Activated CD8-positive, alpha-beta memory T cell treated with anti-CD3 and anti-CD28 coated beads for 1 hour (primary cell): ENCODE data around the gene POU2F1.
A peak's percentile ranks its signal among the peaks of the same experiment; 100 is the strongest.

Experiments used
- DNase-seq, 2 donors: peaks; one replicate each; pipeline ENCODE4 v3.0.0-alpha.2; 2020; ENCODE audit warnings: low read depth in 1 of 2; ENCODE audit errors: extremely low read depth in 1 of 2

POU2F1 gene

GRCh38 chr1:167220537-167221125 lies at the start of gene POU2F1:
Gene POU2F1, plus strand, starts transcription at chr1:167220886. Its CDS starts 12 bp downstream, at chr1:167220898.
- peak; percentile 98 to 99 for DNase-seq

- DNase-seq = no peak
These were observed 49.3 kb upstream of the POU2F1 start for GRCh38 chr1:167171286-167171929.

GRCh38 chr1:167173516-167174184 lies 47.0 kb upstream of the POU2F1 start:
- DNase-seq = no peak

GRCh38 chr1:167175901-167176300 lies 44.8 kb upstream of the POU2F1 start:
- DNase-seq = no peak

DNA sequence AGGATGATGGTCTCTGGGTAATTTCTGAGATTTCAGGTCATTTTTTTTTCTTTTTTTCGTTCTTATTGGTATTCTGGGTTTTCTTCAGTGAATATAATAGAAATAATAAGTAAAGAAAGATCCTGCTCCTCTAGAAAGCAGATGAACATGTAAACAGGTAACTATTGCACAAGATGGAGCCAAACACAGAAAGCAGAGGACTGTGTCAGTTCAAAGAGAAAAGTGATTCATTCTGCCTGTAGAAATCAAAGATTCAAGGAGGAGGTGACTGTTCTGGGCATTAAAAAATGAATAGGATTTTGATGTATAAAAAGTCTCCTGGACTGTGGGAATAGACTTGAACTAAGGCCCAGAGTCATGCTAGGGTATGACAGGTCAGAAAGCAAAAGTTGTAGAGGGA lies 41.9 kb upstream of the POU2F1 start:
- no peak for DNase-seq

GRCh38 chr1:167182571-167183320 lies 37.9 kb upstream of the POU2F1 start:
- DNase-seq = no peak

DNA sequence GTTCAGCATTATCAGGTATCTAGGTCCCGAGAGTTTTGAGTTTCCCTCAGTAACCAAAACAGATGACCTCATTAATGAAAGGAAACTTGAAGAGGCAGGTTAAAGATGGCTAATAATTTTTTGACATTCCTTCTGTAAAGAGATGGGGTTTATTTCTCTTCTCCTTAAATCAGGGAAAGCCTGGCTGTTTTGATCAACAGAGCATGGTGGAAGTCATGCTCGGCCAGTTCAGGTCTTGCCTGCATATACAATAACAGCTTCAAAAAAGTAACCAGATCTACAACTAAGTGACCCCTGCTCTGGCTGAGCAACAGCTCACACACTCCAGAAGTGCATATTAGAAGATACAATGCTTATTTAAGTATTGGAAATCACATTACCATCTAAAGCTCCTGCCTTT lies 36.6 kb upstream of the POU2F1 start:
- DNase-seq = no peak

GRCh38 chr1:167185062-167185461 lies 35.6 kb upstream of the POU2F1 start:
- DNase-seq = no peak

- DNase-seq = no peak
These were observed 34.6 kb upstream of the POU2F1 start for GRCh38 chr1:167185974-167186657.

DNA sequence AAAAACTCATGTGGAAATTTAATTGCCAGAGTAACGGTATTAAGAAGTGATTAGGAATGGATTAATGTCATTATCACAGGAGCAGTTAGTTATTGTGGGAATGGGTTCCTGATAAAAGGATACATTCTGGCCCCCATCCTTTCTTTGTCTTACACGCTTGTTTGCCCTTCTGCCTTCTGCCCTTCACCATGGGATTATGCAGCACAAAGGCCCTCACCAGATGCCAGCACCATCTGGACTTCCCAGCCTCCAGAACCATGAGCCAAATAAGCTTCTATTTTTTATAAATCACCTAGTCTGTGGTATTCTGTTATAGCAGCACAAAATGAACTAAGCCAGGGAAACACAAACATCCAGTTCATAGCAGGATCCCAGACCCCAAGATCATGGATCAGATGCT lies 33.9 kb upstream of the POU2F1 start:
- DNase-seq = no peak

DNA sequence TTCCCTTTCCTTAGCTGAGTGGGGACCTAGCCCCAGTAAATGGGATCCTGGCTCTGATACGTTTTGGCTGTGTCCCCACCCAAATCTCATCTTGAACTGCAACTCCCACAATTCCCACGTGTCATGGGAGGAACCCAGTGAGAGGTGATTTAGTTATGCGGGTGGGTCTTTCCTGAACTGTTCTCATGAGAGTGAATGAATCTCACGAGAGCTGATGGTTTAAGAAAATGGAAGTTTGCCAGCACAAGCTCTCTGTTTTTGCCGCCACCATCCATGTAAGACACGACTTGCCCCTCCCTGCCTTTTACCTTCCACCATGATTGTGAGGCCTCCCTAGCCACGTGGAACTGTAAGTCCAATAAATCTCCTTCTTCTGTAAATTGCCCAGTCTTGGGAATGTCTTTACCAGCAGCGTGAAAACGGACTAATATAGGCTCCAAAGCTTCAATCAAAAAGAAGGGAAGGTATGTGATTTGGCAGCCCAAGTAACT lies 29.9 kb upstream of the POU2F1 start:
- DNase-seq = no peak

DNA sequence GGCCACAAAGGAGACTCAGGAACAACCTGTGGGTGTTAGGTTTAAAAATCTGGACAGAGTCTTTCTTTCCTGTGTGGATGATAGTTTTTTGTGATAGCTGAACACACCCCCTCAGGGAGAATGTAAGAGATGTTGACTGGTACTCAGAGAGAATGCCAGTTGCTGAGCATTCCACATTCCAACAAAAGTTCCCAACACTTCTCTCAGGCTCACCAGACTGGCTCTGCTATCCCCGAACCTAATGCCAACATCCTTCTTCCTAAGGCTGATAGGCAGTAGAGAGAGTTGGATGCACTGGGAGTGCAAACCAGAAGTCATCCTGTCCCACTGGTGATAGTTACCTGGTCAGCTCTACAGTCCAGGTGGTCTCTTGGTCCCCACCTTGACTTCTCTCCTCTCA lies 28.7 kb upstream of the POU2F1 start:
- no peak for DNase-seq

- no peak for DNase-seq
These were observed 26.5 kb upstream of the POU2F1 start for GRCh38 chr1:167194182-167194581.

- no peak for DNase-seq
These were observed 24.5 kb upstream of the POU2F1 start for GRCh38 chr1:167196166-167196565.

DNA sequence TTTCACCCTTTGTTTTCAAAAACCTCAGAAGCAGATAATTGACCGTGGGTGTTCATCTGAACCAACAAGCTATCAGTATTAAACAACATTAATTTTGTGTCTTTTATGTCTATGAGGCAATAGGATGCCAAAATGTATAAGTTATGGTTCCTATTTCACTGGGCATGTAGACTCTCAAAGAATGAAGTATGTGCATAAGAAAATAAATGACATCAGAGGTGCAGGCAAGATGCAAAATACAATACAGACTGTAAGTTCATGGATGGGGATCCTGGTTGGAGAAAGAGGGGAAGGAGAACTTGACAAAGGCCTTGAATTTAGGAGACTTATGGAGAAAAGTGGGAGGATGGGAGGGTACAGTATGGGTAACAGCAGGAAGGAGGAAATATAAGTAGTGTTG lies 23.4 kb upstream of the POU2F1 start:
- DNase-seq = no peak

DNA sequence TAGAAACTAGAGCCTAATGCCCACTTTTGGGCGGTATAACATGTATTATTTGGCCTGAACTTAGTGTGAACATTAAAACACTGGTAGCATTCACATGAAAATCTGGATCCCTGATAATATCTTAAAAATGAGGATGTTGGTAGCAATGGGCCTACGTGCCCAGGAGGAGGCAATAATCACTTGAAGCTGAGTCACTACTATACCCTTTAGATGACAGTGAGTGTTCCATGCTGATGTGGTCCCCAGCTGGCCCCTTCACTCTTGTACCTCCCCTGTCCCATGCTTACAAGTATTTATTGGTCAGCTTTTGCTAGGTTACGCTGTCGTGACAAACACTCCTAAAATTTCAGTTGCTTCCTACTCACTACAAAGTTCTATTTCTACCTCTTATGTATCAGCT lies 23.0 kb upstream of the POU2F1 start:
- no peak for DNase-seq

DNA sequence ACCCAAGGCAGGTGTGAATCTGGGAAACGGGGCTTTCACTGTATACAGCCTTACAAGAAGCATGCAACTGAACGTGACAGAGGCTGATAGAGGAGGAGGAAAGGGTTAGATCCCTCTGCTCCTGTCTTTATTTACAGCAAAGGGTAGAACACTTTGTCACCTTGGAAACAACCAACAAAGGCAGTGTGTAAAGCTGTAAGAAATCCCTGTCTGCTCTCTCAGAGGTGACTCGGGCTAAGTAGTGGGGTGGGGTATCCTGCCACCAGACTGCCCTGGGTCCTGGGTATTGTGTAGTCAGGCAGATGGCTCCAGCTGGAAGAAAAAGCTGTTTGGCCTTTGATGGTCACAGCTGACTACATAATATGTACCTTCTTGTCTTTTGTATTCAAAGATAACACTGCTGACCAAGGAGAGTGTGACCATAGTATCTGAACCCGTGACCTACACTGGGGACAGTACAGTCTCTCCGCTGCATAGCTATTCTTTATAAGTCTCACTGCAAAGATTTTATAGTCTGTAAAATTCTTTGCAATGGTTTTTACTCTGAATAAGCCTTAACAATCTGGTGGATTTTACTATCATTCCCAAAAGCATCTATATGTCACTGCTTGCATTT lies 22.1 kb upstream of the POU2F1 start:
- DNase-seq = no peak

DNA sequence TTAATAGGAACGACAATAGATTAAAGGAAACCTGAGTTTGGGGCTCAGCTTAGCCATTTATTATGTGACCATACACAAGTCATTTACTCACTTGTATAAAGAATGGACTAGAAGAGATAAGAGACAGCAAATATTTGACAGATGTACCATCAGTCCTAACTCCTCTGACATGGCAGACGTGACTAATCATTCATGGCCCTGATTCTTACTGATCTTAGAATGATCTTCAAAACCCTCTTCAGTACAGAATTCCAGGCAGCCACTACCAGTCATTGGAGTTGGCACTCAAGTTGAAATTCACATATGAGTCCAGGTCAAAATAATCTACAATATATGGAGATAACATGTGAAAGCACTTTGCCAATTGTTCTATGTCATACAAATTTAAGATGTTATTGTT lies 21.0 kb upstream of the POU2F1 start:
- DNase-seq = no peak

- DNase-seq = no peak
These were observed 20.4 kb upstream of the POU2F1 start for GRCh38 chr1:167200272-167200671.

GRCh38 chr1:167200749-167201148 lies 19.9 kb upstream of the POU2F1 start:
- no peak for DNase-seq
